ENCODE measurements around the gene NR4A1. TPM values are rescaled to one million over a fixed set of nuclear protein-coding genes. Genes with fewer than 3 reads are reported as not detected.

NR4A1 gene
- total and polyA plus RNA-seq, 2 of the 13 experiments (the other 11 are each of a cell fraction or from before 2014, with no cell fraction given): 5.7 to 15.2 TPM

DNA sequence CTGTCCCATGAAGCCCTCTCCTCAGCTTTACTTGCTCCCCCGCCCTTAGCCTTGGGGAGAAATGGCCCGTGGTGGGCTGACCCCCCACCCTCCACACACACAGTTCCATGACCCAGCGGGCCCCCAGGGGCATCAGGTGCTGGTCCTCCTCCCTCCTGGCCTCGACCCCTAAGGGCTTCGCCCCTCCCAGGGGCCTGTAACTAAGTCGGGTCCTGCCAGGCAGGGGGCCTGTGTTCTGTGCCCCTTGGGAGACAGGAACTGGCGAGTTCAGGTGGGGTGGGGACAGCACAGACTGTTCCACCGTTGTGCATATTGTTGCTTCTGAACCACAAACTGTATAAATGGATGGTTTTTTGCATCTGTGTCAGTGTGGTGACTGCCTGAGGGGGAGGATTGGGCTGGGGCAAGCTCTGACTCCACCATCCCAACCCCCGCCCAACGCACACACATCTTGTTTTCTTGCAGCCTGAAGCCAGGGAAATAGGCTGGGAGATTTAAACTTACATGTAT, 35.7 kb upstream of the NR4A1 start:
- no TSS peak for BruUV-seq (replicated peaks)
- POLR2A ChIA-PET: no interaction called here
- Histone ChIP-seq H3K27ac (ENCODE audit: extremely low read length, insufficient read depth, low read length) (no peak overlapping the region), H3K4me1 (ENCODE audit: insufficient read depth, low read length) (peaks cover 47% of the 10 kb centered on the region), H3K9me3 (ENCODE audit: low read length) (no peaks in the 10 kb centered on the region), H3K9ac (ENCODE audit: insufficient read depth, low read depth, low read length) (no peak overlapping the region), H3K4me3 (replicated peaks in 1 of 3; ENCODE audit: insufficient read depth in 1 of 3, low read depth in 2 of 3, low read length in 3 of 3) (no peak overlapping the region), H3K36me3 (replicated peaks in 1 of 2; ENCODE audit: control insufficient read depth in 1 of 2, insufficient read depth in 2 of 2, low read length in 2 of 2) (peaks cover 4 to 6% of the 10 kb centered on the region in 2 experiments; a peak in 2 of 5 replicates), H4K20me1 (ENCODE audit: insufficient read depth, low read length) (no peaks in the 10 kb centered on the region), H3K4me2 (ENCODE audit: low read depth, low read length) (no peak overlapping the region), H3K79me2 (ENCODE audit: insufficient read depth, low read length) (no peaks in the 10 kb centered on the region), H2AFZ (ENCODE audit: low read length) (no peak overlapping the region), H3K27me3 (ENCODE audit: control insufficient read depth in 1 of 2, insufficient read depth in 2 of 2, low read length in 2 of 2) (no peaks in the 10 kb centered on the region)
- in situ Hi-C loops (cut with HindIII; ENCODE audit: extremely low pct_ligation_motif_present, low pct_unique_long_range_greater_than_20kb) (no loop called here), intact Hi-C loops (cut with micrococcal nuclease; ENCODE audit: unreplicated experiment) (no loop called here)
- no peak for DNase-seq (ENCODE audit: low spot score)
- no peak for FAIRE-seq
- CTCF ChIA-PET (ENCODE audit: low intra/inter-chr PET ratio, low total read pairs): no interaction called here
- TF ChIP-seq, protein P1, sequence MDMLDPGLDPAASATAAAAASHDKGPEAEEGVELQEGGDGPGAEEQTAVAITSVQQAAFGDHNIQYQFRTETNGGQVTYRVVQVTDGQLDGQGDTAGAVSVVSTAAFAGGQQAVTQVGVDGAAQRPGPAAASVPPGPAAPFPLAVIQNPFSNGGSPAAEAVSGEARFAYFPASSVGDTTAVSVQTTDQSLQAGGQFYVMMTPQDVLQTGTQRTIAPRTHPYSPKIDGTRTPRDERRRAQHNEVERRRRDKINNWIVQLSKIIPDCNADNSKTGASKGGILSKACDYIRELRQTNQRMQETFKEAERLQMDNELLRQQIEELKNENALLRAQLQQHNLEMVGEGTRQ (IDR thresholded peaks at IDR 0.05; ENCODE audit: low read depth, low read length): no peak
- TF ChIP-seq, protein P1 (CRISPR knock-in tag; IDR thresholded peaks at IDR 0.05; ENCODE audit: borderline replicate concordance): no peak
- peak; percentile 35 for TF ChIP-seq AGO2 (optimal IDR thresholded peaks at IDR 0.05; ENCODE audit: low read depth, low read length)
- ATAC-seq: no peak
- 94% methylated on average over 7 of the region's 10 CpGs for WGBS (ENCODE audit: low lambda C conversion rate)

GRCh38 chr12:52018433-52019112, 32.7 kb upstream of the NR4A1 start:
- Histone ChIP-seq H3K4me3 (replicated peaks in 1 of 3; ENCODE audit: insufficient read depth in 1 of 3, low read depth in 2 of 3, low read length in 3 of 3) (peak overlapping the region in 1 of 3 experiments; percentile 36; a peak in 1 of 6 replicates), H3K79me2 (ENCODE audit: insufficient read depth, low read length) (no peaks in the 10 kb centered on the region), H4K20me1 (ENCODE audit: insufficient read depth, low read length) (no peaks in the 10 kb centered on the region), H3K4me1 (ENCODE audit: insufficient read depth, low read length) (peaks cover 42% of the 10 kb centered on the region), H3K9ac (ENCODE audit: insufficient read depth, low read depth, low read length) (no peak overlapping the region), H3K4me2 (ENCODE audit: low read depth, low read length) (peak overlapping the region; percentile 73), H3K36me3 (replicated peaks in 1 of 2; ENCODE audit: control insufficient read depth in 1 of 2, insufficient read depth in 2 of 2, low read length in 2 of 2) (peaks cover 3 to 6% of the 10 kb centered on the region in 2 experiments; a peak in 2 of 5 replicates), H2AFZ (ENCODE audit: low read length) (no peak overlapping the region), H3K9me3 (ENCODE audit: low read length) (no peaks in the 10 kb centered on the region), H3K27me3 (ENCODE audit: control insufficient read depth in 1 of 2, insufficient read depth in 2 of 2, low read length in 2 of 2) (no peaks in the 10 kb centered on the region), H3K27ac (ENCODE audit: extremely low read length, insufficient read depth, low read length) (no peak overlapping the region)
- ChIA-PET CTCF (ENCODE audit: low intra/inter-chr PET ratio, low total read pairs) (interaction anchor here (1.1 to 8.0 kb wide), 3 partner anchors 14 to 102 kb away, joined by 3 to 99 read pairs (median 7); no protein-coding TSS in a partner anchor), POLR2A (interaction anchor here (1.1 to 2.1 kb wide), 2 partner anchors 9 to 32 kb away, joined by 3 to 15 read pairs; partner anchors contain the start of gene NR4A1)
- in situ Hi-C loops (cut with HindIII; ENCODE audit: extremely low pct_ligation_motif_present, low pct_unique_long_range_greater_than_20kb) (no loop called here), intact Hi-C loops (cut with micrococcal nuclease; ENCODE audit: unreplicated experiment) (no loop called here)
- FAIRE-seq (no peak), ATAC-seq (peak; percentile 1; the same call in 2 of the 3 replicates), DNase-seq (ENCODE audit: low spot score) (no peak)
- 27% methylated on average over 3 of the region's 4 CpGs for WGBS (ENCODE audit: low lambda C conversion rate)
- BruUV-seq (replicated peaks): no TSS peak
- TF ChIP-seq ZNF674 (CRISPR knock-in tag; IDR thresholded peaks at IDR 0.05; ENCODE audit: low read depth) (no peak), ONECUT2 (CRISPR knock-in tag; IDR thresholded peaks at IDR 0.05) (no peak), ZHX1 (CRISPR knock-in tag; IDR thresholded peaks at IDR 0.05; ENCODE audit: low read depth) (no peak), CBFB (CRISPR knock-in tag; IDR thresholded peaks at IDR 0.05) (no peak), HNRNPL (IDR thresholded peaks at IDR 0.05; ENCODE audit: low read depth, low read length) (0 out of 2 replicates have a peak, but pooled peaks have one; percentile 23), GABPB1 (CRISPR knock-in tag; IDR thresholded peaks at IDR 0.05) (no peak), ZKSCAN5 (CRISPR knock-in tag; IDR thresholded peaks at IDR 0.05) (no peak), ZNF12 (CRISPR knock-in tag; IDR thresholded peaks at IDR 0.05) (no peak), ZNF883 (CRISPR knock-in tag; IDR thresholded peaks at IDR 0.05; ENCODE audit: not compliant biosample characterization) (no peak)

All from HepG2 (cell line).